ENCODE results near the gene CLIC1.

GRCh38 chr6:31765559-31765909 lies 29.2 kb upstream of the CLIC1 start:
- TF ChIP-seq EP300 (IDR thresholded peaks at IDR 0.05; ENCODE audit: borderline replicate concordance) (no peak), REST (IDR thresholded peaks at IDR 0.05; ENCODE audit: low read depth) (no peak), TCF12 (IDR thresholded peaks at IDR 0.05; ENCODE audit: low read depth) (no peak), EGR1 (IDR thresholded peaks at IDR 0.05) (no peak)
